GM13977 (cell line): ENCODE measurements around the gene COQ9.
"Not testable (repeated sequence)": the region's sequence is repeated elsewhere in the genome, so short reads cannot be mapped to it uniquely, and the experiment has no call there.

Source experiments
- DNase-seq: peaks from one replicate; pipeline ENCODE4 v3.0.0; 2012; ENCODE audit warnings: low spot score
- CTCF ChIP-seq: IDR thresholded peaks from 2 replicates; pipeline ENCODE4 v1.5.1; 2012; ENCODE audit warnings: mild to moderate bottlenecking, control low read depth; ENCODE audit not compliant: insufficient read depth; ENCODE audit errors: extremely low read depth, missing control alignments
- in situ Hi-C: fragments of 300-500 bp; cut with MboI; formaldehyde crosslinking; loops from one replicate; pipeline ENCODE4 v1.12.0; 2022; ENCODE audit warnings: low sequenced_read_pairs, low pct_unique_long_range_greater_than_20kb, mixed read lengths, inconsistent platforms; ENCODE audit not compliant: unreplicated experiment

The COQ9 gene

GRCh38 chr16:57435838-57436237, 11.4 kb upstream of the COQ9 start:
- DNase-seq: no peak
- no peak for TF ChIP-seq CTCF
- in situ Hi-C loops: no loop called here

GRCh38 chr16:57439947-57440346, 7.3 kb upstream of the COQ9 start:
- DNase-seq, in situ Hi-C loops: not testable (repeated sequence)

GRCh38 chr16:57440551-57440950, 6.7 kb upstream of the COQ9 start:
- DNase-seq, in situ Hi-C loops: not testable (repeated sequence)

GRCh38 chr16:57444711-57445110, 2.6 kb upstream of the COQ9 start:
- no peak for TF ChIP-seq CTCF
- in situ Hi-C loops: no loop called here
- DNase-seq: no peak

GRCh38 chr16:57445510-57445909, 1.8 kb upstream of the COQ9 start:
- no peak for DNase-seq
- TF ChIP-seq CTCF: no peak
- in situ Hi-C loops: no loop called here

- in situ Hi-C loops: no loop called here
- no peak for TF ChIP-seq CTCF
- DNase-seq: peak; percentile 55
Observed at GRCh38 chr16:57446531-57447185, 621 bp upstream of the COQ9 start.

- TF ChIP-seq CTCF: no peak
- in situ Hi-C loops: no loop called here
Observed at GRCh38 chr16:57452021-57452420, 4.7 kb downstream of the COQ9 start.

More at GRCh38 chr16:57452021-57452420, 4.7 kb downstream of the COQ9 start:
- DNase-seq: no peak
